ENCODE measurements around the gene NPAS2.

NPAS2 gene

GRCh38 chr2:100983201-100983600 lies 163.3 kb downstream of the NPAS2 start:
- FAIRE-seq = no peak
- no peak for DNase-seq (ENCODE audit: insufficient read length, low spot score)

GRCh38 chr2:100983684-100984310 lies 163.9 kb downstream of the NPAS2 start:
- no peak for FAIRE-seq
- DNase-seq (ENCODE audit: insufficient read length, low spot score) = no peak

GRCh38 chr2:100984892-100985307 lies 165.0 kb downstream of the NPAS2 start:
- FAIRE-seq = peak; percentile 95
- peak; percentile 65 for DNase-seq (ENCODE audit: insufficient read length, low spot score)

GRCh38 chr2:100986157-100986556 lies 166.2 kb downstream of the NPAS2 start:
- FAIRE-seq (no peak), DNase-seq (ENCODE audit: insufficient read length, low spot score) (no peak)

- no peak for FAIRE-seq
Measured at GRCh38 chr2:100987536-100987935, 167.6 kb downstream of the NPAS2 start.

GRCh38 chr2:100987974-100988373 lies 168.0 kb downstream of the NPAS2 start:
- no peak for FAIRE-seq
- no peak for DNase-seq (ENCODE audit: insufficient read length, low spot score)

More at GRCh38 chr2:100987536-100987935, 167.6 kb downstream of the NPAS2 start:
- DNase-seq (ENCODE audit: insufficient read length, low spot score) = no peak

- FAIRE-seq = no peak
- DNase-seq (ENCODE audit: insufficient read length, low spot score) = no peak
Measured at GRCh38 chr2:100988630-100989417, 168.9 kb downstream of the NPAS2 start.

GRCh38 chr2:100989666-100990065 lies 169.7 kb downstream of the NPAS2 start:
- DNase-seq (ENCODE audit: insufficient read length, low spot score) (no peak), FAIRE-seq (no peak)

- DNase-seq (ENCODE audit: insufficient read length, low spot score) = no peak
- no peak for FAIRE-seq
Measured at GRCh38 chr2:100990166-100990565, 170.2 kb downstream of the NPAS2 start.

- DNase-seq (ENCODE audit: insufficient read length, low spot score) (no peak), FAIRE-seq (no peak)
Measured at GRCh38 chr2:100990650-100991403, 170.9 kb downstream of the NPAS2 start.

GRCh38 chr2:100991404-100991773 lies 171.4 kb downstream of the NPAS2 start:
- FAIRE-seq = no peak
- DNase-seq (ENCODE audit: insufficient read length, low spot score) = no peak

GRCh38 chr2:100992262-100992661 lies 172.3 kb downstream of the NPAS2 start:
- no peak for FAIRE-seq

GRCh38 chr2:100993294-100993693 lies 173.4 kb downstream of the NPAS2 start:
- FAIRE-seq (no peak), DNase-seq (ENCODE audit: insufficient read length, low spot score) (no peak)

More at GRCh38 chr2:100992262-100992661, 172.3 kb downstream of the NPAS2 start:
- no peak for DNase-seq (ENCODE audit: insufficient read length, low spot score)

- DNase-seq (ENCODE audit: insufficient read length, low spot score) (no peak), FAIRE-seq (no peak)
Measured at GRCh38 chr2:100995309-100996075, 175.6 kb downstream of the NPAS2 start.

- FAIRE-seq (no peak), DNase-seq (ENCODE audit: insufficient read length, low spot score) (no peak)
Measured at GRCh38 chr2:100997509-100998234, 177.7 kb downstream of the NPAS2 start.

- FAIRE-seq (no peak), DNase-seq (ENCODE audit: insufficient read length, low spot score) (no peak)
Measured at GRCh38 chr2:100998235-100998573, 178.3 kb downstream of the NPAS2 start.

- DNase-seq (ENCODE audit: insufficient read length, low spot score) = no peak
- FAIRE-seq = no peak
Measured at GRCh38 chr2:100999995-101000394, 180.1 kb downstream of the NPAS2 start.

GRCh38 chr2:101001691-101002561 lies 182.0 kb downstream of the NPAS2 start, which contains the start of gene RPL31:
TSS of gene RPL31 (plus strand) at chr2:101002289. CDS start at chr2:101002702, 413 bp downstream.
- FAIRE-seq = peak; percentile 86
- DNase-seq (ENCODE audit: insufficient read length, low spot score) = peak; percentile 95

Data from HTR-8/SVneo (cell line).